ENCODE results near the gene TRIM8. TPM values are rescaled to one million over a fixed set of nuclear protein-coding genes. Genes with fewer than 3 reads are reported as not detected.

The TRIM8 gene
- total and polyA plus RNA-seq, 9 of the 15 experiments (the other 6 are each of a cell fraction or from before 2014, with no cell fraction given), result 1.7 to 26.0 (median 9.1) TPM

GRCh38 chr10:102644066-102644645 is at the start of gene TRIM8 (continued):
- peak in 1 of 2 experiments; percentile 78 for TF ChIP-seq E2F6 (IDR thresholded peaks at IDR 0.05; ENCODE audit: borderline replicate concordance in 1 of 2, extremely low read depth in 1 of 2, insufficient read depth in 1 of 2, insufficient read length in 1 of 2, low read depth in 1 of 2, low read length in 1 of 2, poor library complexity in 1 of 2, severe bottlenecking in 1 of 2)
- TF ChIP-seq MAX (CRISPR knock-in tag; IDR thresholded peaks at IDR 0.05), result no peak
- TF ChIP-seq UBTF (IDR thresholded peaks at IDR 0.05; ENCODE audit: borderline replicate concordance in 1 of 2, low read depth in 2 of 2, low read length in 2 of 2), result peak; percentile 48 to 81; a peak in 3 of 4 replicates
- TF ChIP-seq YY1 (IDR thresholded peaks at IDR 0.05; ENCODE audit: borderline replicate concordance in 1 of 3, control insufficient read depth in 1 of 3, extremely low read depth in 1 of 3, insufficient read depth in 3 of 3, insufficient read length in 1 of 3, insufficient replicate concordance in 2 of 3, low read depth in 1 of 3, low read length in 2 of 3), result peak in 1 of 3 experiments; percentile 24
- TF ChIP-seq KLF13 (tag; IDR thresholded peaks at IDR 0.05; ENCODE audit: borderline replicate concordance, low read depth), result no peak
- TF ChIP-seq GABPA (tag; conservative IDR thresholded peaks at IDR 0.05; ENCODE audit: low read depth), result 0 out of 2 replicates have a peak, but pooled peaks have one; percentile 11
- TF ChIP-seq ZBTB9 (CRISPR knock-in tag; IDR thresholded peaks at IDR 0.05), result peak; percentile 30; the same call in 1 of the 2 replicates
- no peak for TF ChIP-seq RCOR1 (IDR thresholded peaks at IDR 0.05; ENCODE audit: borderline replicate concordance in 1 of 2, low read depth in 2 of 2, low read length in 2 of 2)
- TF ChIP-seq NR2C2 (CRISPR knock-in tag; IDR thresholded peaks at IDR 0.05), result no peak
- peak; percentile 13; the same call in 1 of the 2 replicates for TF ChIP-seq NR2C2 (tag; IDR thresholded peaks at IDR 0.05)
- TF ChIP-seq GMEB1 (CRISPR knock-in tag; IDR thresholded peaks at IDR 0.05), result 0 out of 2 replicates have a peak, but pooled peaks have one; percentile 36
- TF ChIP-seq POLR2G (IDR thresholded peaks at IDR 0.05; ENCODE audit: low read depth, low read length), result peak; percentile 75
- TF ChIP-seq NONO (IDR thresholded peaks at IDR 0.05; ENCODE audit: low read depth in 2 of 2, low read length in 1 of 2), result peak in 1 of 2 experiments; percentile 57; a peak in 2 of 4 replicates
- peak; percentile 42; the same call in 1 of the 2 replicates for TF ChIP-seq PHF8 (IDR thresholded peaks at IDR 0.05; ENCODE audit: borderline replicate concordance, low read length)
- TF ChIP-seq HMGN3 (IDR thresholded peaks at IDR 0.05; ENCODE audit: borderline replicate concordance, extremely low read depth, insufficient read length, low read depth, low read length), result peak; percentile 16
- TF ChIP-seq MED1 (CRISPR knock-in tag; IDR thresholded peaks at IDR 0.05; ENCODE audit: borderline replicate concordance), result no peak
- peak; percentile 78 for TF ChIP-seq HNRNPLL (IDR thresholded peaks at IDR 0.05; ENCODE audit: low read depth, low read length, poor library complexity, severe bottlenecking)
